Jurkat, Clone E6-1 (cell line): ENCODE measurements around the gene NLRC5.

Experiments used
- DNase-seq: peaks from one replicate; pipeline ENCODE4 v3.0.0-alpha.2; 2011; ENCODE audit warnings: low read depth, low spot score
- H3K4me3 ChIP-seq: 2 replicates; pipeline ENCODE4 v1.5.1; 2011; ENCODE audit warnings: mild to moderate bottlenecking, low read length, control low read depth, moderate library complexity

NLRC5 gene

DNA sequence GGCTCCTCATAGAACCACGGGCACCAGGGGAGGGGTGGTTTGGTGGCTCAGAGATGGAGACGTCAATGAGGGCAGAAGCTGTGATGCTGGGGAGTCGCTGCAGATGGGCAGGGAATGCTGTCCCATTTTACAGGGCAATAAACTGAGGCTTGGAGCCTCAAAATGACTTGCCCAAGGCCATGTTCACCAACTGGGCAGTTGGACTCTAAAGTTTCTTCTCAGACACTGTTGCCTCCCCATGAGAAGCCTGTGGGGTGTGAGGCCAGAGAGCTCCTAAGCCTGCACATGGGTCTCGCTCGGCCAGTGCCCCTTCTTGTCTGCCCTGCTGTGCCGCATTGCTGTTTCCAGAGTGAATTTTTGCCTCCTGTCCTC lies 141.6 kb downstream of the NLRC5 start:
- no peak for DNase-seq
- H3K4me3 ChIP-seq = no peak overlapping the region

- no peak for DNase-seq
- no peak overlapping the region for H3K4me3 ChIP-seq
Measured at GRCh38 chr16:57131351-57131970, 142.1 kb downstream of the NLRC5 start.

- no peak for DNase-seq
- no peak overlapping the region for H3K4me3 ChIP-seq
Measured at GRCh38 chr16:57132470-57132869, 143.1 kb downstream of the NLRC5 start.

- DNase-seq = no peak
- no peak overlapping the region for H3K4me3 ChIP-seq
Measured at GRCh38 chr16:57133031-57133430, 143.7 kb downstream of the NLRC5 start.
